Activated naive CD4-positive, alpha-beta T cell treated with anti-CD3 and anti-CD28 coated beads for 36 hours (primary cell): ENCODE results near the gene ALX4. TPM values are rescaled to one million over a fixed set of nuclear protein-coding genes. Genes with fewer than 3 reads are reported as not detected.

Experiments used
- CTCF ChIA-PET: fragments of 350-600 bp; sonication (Branson Sonifier 250); formaldehyde crosslinking; loops from one replicate; lab custom pipeline; 2021; ENCODE audit warnings: antibody characterized with exemption; lab: Charles Lee
- DNase-seq: peaks from one replicate; pipeline ENCODE4 v3.0.0-alpha.2; 2020
- H3K27ac Mint-ChIP-seq: one replicate; pipeline ENCODE4 v1.8.0; 2021; ENCODE audit warnings: mild to moderate bottlenecking, mixed read lengths
- H3K27me3 Mint-ChIP-seq: one replicate; pipeline ENCODE4 v1.8.0; 2021; ENCODE audit warnings: low read depth, mixed read lengths
- H3K36me3 Mint-ChIP-seq: one replicate; pipeline ENCODE4 v1.8.0; 2021; ENCODE audit warnings: low read depth, mixed read lengths
- H3K4me1 Mint-ChIP-seq: one replicate; pipeline ENCODE4 v1.8.0; 2021; ENCODE audit warnings: low read depth, mixed read lengths
- H3K4me3 Mint-ChIP-seq: one replicate; pipeline ENCODE4 v1.8.0; 2021; ENCODE audit warnings: mild to moderate bottlenecking, moderate library complexity, mixed read lengths
- H3K9me3 Mint-ChIP-seq: one replicate; pipeline ENCODE4 v1.8.0; 2021; ENCODE audit warnings: mixed read lengths
- intact Hi-C: fragments of 100-400 bp; cut with micrococcal nuclease; formaldehyde crosslinking; loops from one replicate; pipeline ENCODE4 v1.15.1; 2023
- total RNA-seq, 2 experiments: library from RNA; stranded (reverse); gene quantifications; one replicate each; pipeline ENCODE4 v1.2.3, GENCODE V29; 2021

The ALX4 gene
- total RNA-seq, 2 experiments from 2014 or later, result not detected

DNA sequence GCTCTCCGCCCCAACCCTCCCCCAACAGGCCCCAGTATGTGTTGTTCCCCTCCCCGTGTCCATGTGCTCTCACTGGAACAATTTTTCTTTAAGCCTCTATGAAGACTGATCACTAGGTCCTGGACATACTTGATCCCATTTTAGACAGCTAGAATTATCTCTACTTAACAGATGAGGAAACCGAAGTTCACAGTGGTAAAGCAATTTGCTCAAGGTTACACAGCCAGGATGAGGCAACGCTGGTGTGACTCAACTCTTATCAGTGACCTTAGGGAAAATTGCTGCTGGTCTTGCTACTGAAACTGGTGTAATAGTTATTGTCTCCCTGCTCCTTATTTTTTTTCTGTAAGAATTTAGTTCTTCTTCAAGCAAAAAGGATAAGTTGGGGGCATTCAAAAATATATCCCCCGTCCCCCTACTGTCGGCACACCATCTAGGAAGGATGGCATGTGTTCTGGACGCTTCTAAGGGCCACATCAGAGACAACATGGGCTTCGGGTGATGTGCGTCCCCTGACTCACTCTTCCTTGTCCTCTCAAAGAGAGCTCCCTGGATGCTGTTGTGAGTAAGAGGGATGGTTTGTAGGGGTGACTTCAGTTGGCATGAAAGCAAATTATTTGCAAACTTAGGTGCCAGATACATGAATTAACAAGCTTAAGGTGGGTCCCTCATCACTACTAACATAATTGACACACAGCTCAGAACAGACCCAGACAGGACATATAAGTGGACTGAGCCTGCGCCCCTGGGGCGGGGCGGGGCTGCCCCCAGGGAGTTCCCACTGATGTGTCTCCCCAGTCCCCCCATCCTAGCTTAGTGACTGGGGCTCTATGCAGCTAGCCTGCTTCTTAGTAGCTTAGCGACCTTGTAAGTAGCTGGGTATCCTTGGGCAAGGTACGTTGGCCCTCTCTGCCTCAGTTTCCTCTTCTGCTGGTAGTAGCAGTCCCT is 23.6 kb upstream of the ALX4 start:
- Mint-ChIP-seq H3K27me3 (peaks cover 54% of the 10 kb centered on the region), H3K4me3 (no peak overlapping the region), H3K36me3 (no peaks in the 10 kb centered on the region), H3K9me3 (no peaks in the 10 kb centered on the region), H3K4me1 (peaks cover 2% of the 10 kb centered on the region), H3K27ac (no peak overlapping the region)
- intact Hi-C loops, result no loop called here
- CTCF ChIA-PET, result interaction anchor here (1.4 kb wide), 1 partner anchor 9 kb away, joined by 4 read pairs; no protein-coding TSS in a partner anchor
- DNase-seq, result no peak

DNA sequence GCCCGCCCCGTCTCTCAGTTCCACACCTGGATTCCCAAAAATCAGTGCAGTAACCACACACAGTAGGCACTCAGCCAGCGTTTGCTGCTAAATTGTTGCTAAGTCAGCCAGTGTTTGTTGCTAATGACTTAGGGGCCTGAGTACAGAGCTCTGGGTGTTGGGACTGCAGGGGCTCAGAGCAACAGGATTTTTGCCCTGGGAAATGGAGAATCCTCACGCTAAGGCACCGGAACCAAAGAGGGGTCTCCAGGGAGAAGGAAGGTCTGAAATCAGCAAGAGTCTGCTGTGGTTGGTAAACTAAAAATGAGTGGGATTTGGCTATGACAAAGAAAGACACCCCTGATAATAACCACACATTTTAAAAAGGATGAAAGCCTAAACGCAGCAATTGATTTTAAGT is 22.7 kb upstream of the ALX4 start:
- Mint-ChIP-seq H3K4me3 (no peak overlapping the region), H3K27me3 (peaks cover 52% of the 10 kb centered on the region), H3K27ac (no peak overlapping the region), H3K4me1 (peaks cover 2% of the 10 kb centered on the region), H3K9me3 (no peaks in the 10 kb centered on the region), H3K36me3 (no peaks in the 10 kb centered on the region)
- intact Hi-C loops, result no loop called here
- DNase-seq, result no peak
- CTCF ChIA-PET, result no interaction called here

DNA sequence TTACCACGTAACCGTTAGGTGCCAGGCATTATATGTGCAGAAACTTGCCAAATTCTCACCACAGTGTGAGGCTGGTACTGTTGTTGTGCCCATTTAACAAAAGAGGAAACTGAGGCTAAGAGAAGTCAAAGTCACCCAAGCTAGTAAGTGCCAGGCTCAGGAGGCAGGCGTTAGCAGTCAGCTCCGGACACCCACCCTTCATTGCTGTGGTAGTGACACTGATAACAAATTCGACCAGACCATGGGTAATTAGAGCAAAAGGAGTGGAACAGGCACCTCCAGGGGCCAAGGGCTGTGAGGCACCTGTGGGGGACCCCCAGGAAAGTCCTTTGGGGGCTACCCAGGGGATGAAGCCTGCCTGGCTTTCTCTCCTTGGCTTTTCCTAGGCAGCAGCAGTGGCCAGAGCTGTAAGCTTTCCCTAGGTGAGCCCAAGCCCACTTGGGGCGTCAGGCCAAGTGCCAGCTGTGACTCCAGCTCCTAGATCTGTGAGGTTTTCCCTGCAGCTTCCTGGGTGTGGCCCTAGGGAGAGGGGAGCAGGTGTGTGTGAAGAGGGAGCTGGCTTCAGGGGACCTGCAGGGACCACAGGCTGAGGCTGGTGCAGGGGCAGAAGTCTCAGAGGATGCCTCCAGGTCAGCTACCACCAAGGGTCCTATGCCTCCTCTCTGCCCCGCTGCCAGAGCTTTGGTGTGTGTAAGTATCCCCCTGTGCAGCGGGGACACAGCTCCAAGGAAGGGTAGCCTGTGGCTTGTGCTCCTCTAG is 19.7 kb upstream of the ALX4 start:
- CTCF ChIA-PET, result interaction anchor here (0.5 kb wide), 1 partner anchor 193 kb away, joined by 3 read pairs; no protein-coding TSS in a partner anchor
- H3K27ac Mint-ChIP-seq, result no peak overlapping the region

DNA sequence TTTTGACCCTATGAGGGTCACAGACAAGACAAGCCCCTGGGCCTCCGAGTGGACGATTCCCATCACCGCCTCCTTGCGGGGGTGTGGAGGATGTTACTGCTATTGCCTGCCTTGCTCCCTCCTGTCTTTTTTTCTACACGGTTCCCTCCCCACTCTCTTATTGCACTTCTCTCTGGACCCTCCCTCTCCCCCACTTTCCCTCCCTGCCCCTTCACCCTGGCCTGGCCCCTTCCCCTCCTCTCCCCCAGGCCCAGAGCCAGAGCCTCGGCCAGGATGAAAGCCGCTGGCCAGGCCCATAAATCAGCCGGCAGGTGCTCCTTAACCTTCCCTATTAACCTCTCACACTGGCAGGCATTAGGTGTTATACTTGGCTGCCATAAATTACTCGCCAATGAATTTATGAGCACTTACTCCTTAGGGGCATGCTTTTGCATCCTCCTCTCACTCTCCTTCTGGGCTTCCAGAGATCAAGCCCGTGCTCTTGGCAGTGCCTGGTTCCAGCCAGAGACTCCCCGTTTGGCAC is 18.3 kb upstream of the ALX4 start:
- H3K27me3 Mint-ChIP-seq, result peaks cover 56% of the 10 kb centered on the region
- H3K36me3 Mint-ChIP-seq, result no peaks in the 10 kb centered on the region
- H3K4me1 Mint-ChIP-seq, result no peaks in the 10 kb centered on the region
- intact Hi-C loops, result no loop called here
- CTCF ChIA-PET, result interaction anchor here (0.9 kb wide), 1 partner anchor 233 kb away, joined by 5 read pairs; no protein-coding TSS in a partner anchor
- H3K9me3 Mint-ChIP-seq, result no peaks in the 10 kb centered on the region
- no peak overlapping the region for H3K4me3 Mint-ChIP-seq
- DNase-seq, result no peak
- no peak overlapping the region for H3K27ac Mint-ChIP-seq

More for the DNA sequence above, 19.7 kb upstream of the ALX4 start:
- no peak for DNase-seq
- Mint-ChIP-seq H3K4me3 (no peak overlapping the region), H3K9me3 (no peaks in the 10 kb centered on the region), H3K36me3 (no peaks in the 10 kb centered on the region), H3K4me1 (no peaks in the 10 kb centered on the region), H3K27me3 (peaks cover 53% of the 10 kb centered on the region)
- intact Hi-C loops, result no loop called here

- Mint-ChIP-seq H3K27me3 (peaks cover 59% of the 10 kb centered on the region), H3K9me3 (no peaks in the 10 kb centered on the region), H3K4me3 (no peak overlapping the region), H3K36me3 (no peaks in the 10 kb centered on the region), H3K27ac (no peak overlapping the region), H3K4me1 (no peaks in the 10 kb centered on the region)
- CTCF ChIA-PET, result no interaction called here
- DNase-seq, result no peak
- intact Hi-C loops, result no loop called here
These were observed 17.8 kb upstream of the ALX4 start for GRCh38 chr11:44327730-44328129.

- Mint-ChIP-seq H3K4me1 (no peaks in the 10 kb centered on the region), H3K4me3 (no peak overlapping the region), H3K27me3 (peaks cover 62% of the 10 kb centered on the region), H3K9me3 (no peaks in the 10 kb centered on the region), H3K36me3 (no peaks in the 10 kb centered on the region), H3K27ac (no peak overlapping the region)
- DNase-seq, result no peak
- intact Hi-C loops, result no loop called here
- CTCF ChIA-PET, result no interaction called here
These were observed 16.9 kb upstream of the ALX4 start for GRCh38 chr11:44326615-44327475.

GRCh38 chr11:44325698-44326097 is 15.8 kb upstream of the ALX4 start:
- CTCF ChIA-PET, result interaction anchor here (0.9 to 1.2 kb wide), 2 partner anchors 40 to 209 kb away, joined by 3 read pairs; no protein-coding TSS in a partner anchor
- intact Hi-C loops, result no loop called here
- no peak overlapping the region for H3K4me3 Mint-ChIP-seq
- H3K36me3 Mint-ChIP-seq, result no peaks in the 10 kb centered on the region
- no peaks in the 10 kb centered on the region for H3K4me1 Mint-ChIP-seq
- no peak overlapping the region for H3K27ac Mint-ChIP-seq
- no peak for DNase-seq
- peaks cover 73% of the 10 kb centered on the region for H3K27me3 Mint-ChIP-seq
- no peaks in the 10 kb centered on the region for H3K9me3 Mint-ChIP-seq

DNA sequence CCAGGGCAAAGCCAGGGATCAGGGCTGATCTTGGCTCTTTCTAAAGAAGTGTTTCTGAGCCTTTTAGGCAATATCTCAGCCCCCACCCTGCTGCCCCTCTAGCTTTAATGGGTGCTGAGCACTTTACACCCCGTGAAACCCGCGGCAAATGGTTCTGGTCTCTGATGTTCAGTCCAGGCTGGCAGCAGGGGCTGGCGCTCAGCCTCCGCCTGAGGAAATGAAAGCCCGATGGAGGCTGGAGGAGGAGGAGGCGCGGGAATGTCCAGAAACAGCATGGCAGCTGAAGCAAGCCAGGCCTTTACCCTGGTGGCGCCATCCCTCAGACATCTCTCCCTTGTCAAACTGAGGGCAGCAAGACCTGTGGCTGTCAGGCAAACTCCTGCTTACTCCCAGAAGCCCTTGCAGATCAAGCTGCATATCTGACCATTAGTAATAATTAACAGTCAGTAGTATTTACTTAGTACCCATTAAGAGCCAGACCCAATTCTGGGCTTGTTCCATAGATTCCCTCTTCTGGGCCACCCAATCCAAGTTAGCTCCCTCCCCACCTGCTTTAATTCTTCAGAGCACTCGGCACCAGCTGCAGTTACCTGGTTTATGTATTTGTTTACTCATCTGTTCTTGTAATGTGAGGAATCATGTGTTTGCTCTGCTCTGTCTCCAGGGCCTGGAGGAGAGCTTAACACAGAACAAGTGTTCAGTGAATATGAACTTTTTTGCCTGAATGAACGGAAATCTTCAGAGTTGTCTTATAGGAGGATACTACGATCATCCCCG is 15.0 kb upstream of the ALX4 start:
- Mint-ChIP-seq H3K4me1 (peaks cover 2% of the 10 kb centered on the region), H3K4me3 (no peak overlapping the region)
- intact Hi-C loops, result no loop called here

GRCh38 chr11:44324222-44324621 is 14.3 kb upstream of the ALX4 start:
- CTCF ChIA-PET, result interaction anchor here (1.3 kb wide), 1 partner anchor 10 kb away, joined by 4 read pairs; no protein-coding TSS in a partner anchor
- no peak overlapping the region for H3K4me3 Mint-ChIP-seq
- peaks cover 78% of the 10 kb centered on the region for H3K27me3 Mint-ChIP-seq
- no peaks in the 10 kb centered on the region for H3K9me3 Mint-ChIP-seq
- H3K27ac Mint-ChIP-seq, result no peak overlapping the region
- H3K36me3 Mint-ChIP-seq, result no peaks in the 10 kb centered on the region
- intact Hi-C loops, result no loop called here
- H3K4me1 Mint-ChIP-seq, result peaks cover 7% of the 10 kb centered on the region
- DNase-seq, result no peak

More for the DNA sequence above, 15.0 kb upstream of the ALX4 start:
- no peak for DNase-seq
- H3K27me3 Mint-ChIP-seq, result peaks cover 76% of the 10 kb centered on the region
- CTCF ChIA-PET, result interaction anchor here (0.9 to 1.3 kb wide), 3 partner anchors 9 to 210 kb away, joined by 3 to 4 read pairs (median 3); no protein-coding TSS in a partner anchor
- no peaks in the 10 kb centered on the region for H3K36me3 Mint-ChIP-seq
- H3K9me3 Mint-ChIP-seq, result no peaks in the 10 kb centered on the region
- no peak overlapping the region for H3K27ac Mint-ChIP-seq

DNA sequence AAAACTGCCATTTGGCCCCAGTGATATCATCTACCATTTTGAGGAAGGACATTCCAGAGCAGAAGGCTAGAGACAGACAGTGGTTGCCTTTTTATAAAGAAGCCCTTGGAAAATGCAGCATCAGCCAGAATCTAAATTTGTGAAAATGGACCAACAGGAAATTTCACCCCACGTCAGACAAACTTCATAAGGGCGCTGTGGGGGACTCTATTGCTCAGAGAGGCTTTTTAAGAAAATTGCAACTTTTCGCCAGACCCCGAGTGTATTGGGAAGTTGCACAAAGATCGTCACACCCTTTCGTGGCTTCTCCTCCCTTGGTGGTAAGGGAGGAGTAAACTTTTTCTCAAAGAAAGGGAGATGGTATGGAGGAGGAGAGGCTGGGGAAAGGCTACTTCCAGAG is 12.3 kb upstream of the ALX4 start:
- CTCF ChIA-PET, result no interaction called here

GRCh38 chr11:44321059-44321458 is 11.1 kb upstream of the ALX4 start:
- peaks cover 10% of the 10 kb centered on the region for H3K4me1 Mint-ChIP-seq
- DNase-seq, result no peak
- no peak overlapping the region for H3K4me3 Mint-ChIP-seq
- H3K27me3 Mint-ChIP-seq, result peaks cover 84% of the 10 kb centered on the region
- H3K9me3 Mint-ChIP-seq, result no peaks in the 10 kb centered on the region
- no peak overlapping the region for H3K27ac Mint-ChIP-seq
- CTCF ChIA-PET, result no interaction called here
- H3K36me3 Mint-ChIP-seq, result no peaks in the 10 kb centered on the region
- intact Hi-C loops, result no loop called here

More for the DNA sequence above, 12.3 kb upstream of the ALX4 start:
- H3K4me3 Mint-ChIP-seq, result no peak overlapping the region
- peaks cover 8% of the 10 kb centered on the region for H3K4me1 Mint-ChIP-seq
- intact Hi-C loops, result no loop called here
- no peaks in the 10 kb centered on the region for H3K9me3 Mint-ChIP-seq
- no peak overlapping the region for H3K27ac Mint-ChIP-seq
- H3K27me3 Mint-ChIP-seq, result peaks cover 83% of the 10 kb centered on the region
- H3K36me3 Mint-ChIP-seq, result no peaks in the 10 kb centered on the region
- no peak for DNase-seq
